Transverse colon (tissue), 4 donors: ENCODE measurements around the gene GABRA5.

ENCODE experiments used
- CTCF ChIP-seq, 5 experiments: fragments of 200-600 bp in 3 of 5; fragments of 450-650 bp in 2 of 5; sonication (generic) in 3 of 5; IDR thresholded peaks; 1 replicate in 2 of 5; 2 replicates in 3 of 5; pipeline ENCODE4 v1.5.1; 2016 to 2017; ENCODE audit warnings: antibody characterized with exemption in 5 of 5, inconsistent platforms in 3 of 5, mild to moderate bottlenecking in 2 of 5, moderate library complexity in 1 of 5
- EP300 ChIP-seq: sonication (generic); formaldehyde crosslinking; IDR thresholded peaks from one replicate; pipeline ENCODE4 v1.6.1; 2017; ENCODE audit warnings: antibody characterized with exemption, low read depth
- POLR2A ChIP-seq: fragments of 450-650 bp; IDR thresholded peaks from one replicate; pipeline ENCODE4 v1.6.1; 2016; ENCODE audit warnings: antibody characterized with exemption, mild to moderate bottlenecking, moderate library complexity
- POLR2AphosphoS5 ChIP-seq, 3 donors: sonication (generic); formaldehyde crosslinking; IDR thresholded peaks; one replicate each; pipeline ENCODE4 v1.6.1; 2016; ENCODE audit warnings: antibody characterized with exemption in 3 of 3

GRCh38 chr15:26926081-26926480 lies 59.2 kb downstream of the GABRA5 start:
- TF ChIP-seq CTCF (IDR thresholded peaks at IDR 0.05) (no peak), POLR2AphosphoS5 (IDR thresholded peaks at IDR 0.05) (no peak), EP300 (no peak), POLR2A (no peak)
